ENCODE results near the gene SF1.

GRCh38 chr11:64718084-64718779 is 60.1 kb downstream of the SF1 start:
- TF ChIP-seq EZH2 (IDR thresholded peaks at IDR 0.05): no peak
- TF ChIP-seq CTCF (IDR thresholded peaks at IDR 0.05): no peak

Data from neural progenitor cell (in vitro differentiated cells).